ENCODE results near the gene CHST8. TPM values are rescaled to one million over a fixed set of nuclear protein-coding genes. Genes with fewer than 3 reads are reported as not detected.

The CHST8 gene
- polyA plus RNA-seq, 3 donors = not detected

GRCh38 chr19:33670398-33670797, 48.6 kb downstream of the CHST8 start:
- peaks cover 2 to 12% (median 3%) of the 10 kb centered on the region in 3 donors for H3K27me3 Mint-ChIP-seq (ENCODE audit: low read depth in 3 of 3)
- no peak overlapping the region for H3K9ac ChIP-seq (ENCODE audit: insufficient read depth, low read length, poor library complexity, severe bottlenecking)
- H2AFZ ChIP-seq (ENCODE audit: insufficient read depth, low read depth, low read length, poor library complexity, severe bottlenecking) = no peak overlapping the region
- no peak overlapping the region for H3K4me3 Mint-ChIP-seq
- H3K36me3 ChIP-seq (replicated peaks in 1 of 2; ENCODE audit: control insufficient read depth in 1 of 2, insufficient read depth in 2 of 2, low read length in 2 of 2) = no peaks in the 10 kb centered on the region
- H3K9me3 ChIP-seq (replicated peaks in 1 of 2; ENCODE audit: control insufficient read depth in 1 of 2, insufficient read depth in 1 of 2, low read length in 2 of 2) = no peaks in the 10 kb centered on the region
- no peaks in the 10 kb centered on the region for H3K27me3 ChIP-seq (ENCODE audit: control insufficient read depth in 2 of 2, insufficient read depth in 2 of 2, low read length in 2 of 2)
- H3K36me3 Mint-ChIP-seq = no peaks in the 10 kb centered on the region
- no peak overlapping the region for H3K27ac ChIP-seq (ENCODE audit: low read depth in 1 of 2, low read length in 2 of 2)
- intact Hi-C loops (cut with micrococcal nuclease) = no loop called here
- no peak overlapping the region for H3K4me2 ChIP-seq (replicated peaks; ENCODE audit: extremely low read depth, low read length, poor library complexity, severe bottlenecking)
- no peak for TF ChIP-seq CTCF (IDR thresholded peaks at IDR 0.05)
- WGBS (ENCODE audit: insufficient coverage) = 83% methylated on average over 7 of the region's 9 CpGs
- no peaks in the 10 kb centered on the region for H3K9me3 Mint-ChIP-seq
- no peak overlapping the region for H3K4me3 ChIP-seq (replicated peaks in 1 of 3; ENCODE audit: low read depth in 2 of 3, low read length in 3 of 3)
- no peak overlapping the region for H3K27ac Mint-ChIP-seq
- H3K79me2 ChIP-seq (ENCODE audit: insufficient read depth, low read length) = no peaks in the 10 kb centered on the region
- no peaks in the 10 kb centered on the region for H4K20me1 ChIP-seq (ENCODE audit: insufficient read depth, low read length)
- H3K4me1 Mint-ChIP-seq = no peaks in the 10 kb centered on the region
- no peak for DNase-seq
- H3K4me1 ChIP-seq (ENCODE audit: control insufficient read depth in 1 of 2, insufficient read depth in 2 of 2, low read length in 2 of 2) = no peaks in the 10 kb centered on the region

GRCh38 chr19:33671211-33671610, 49.5 kb downstream of the CHST8 start:
- H3K36me3 ChIP-seq (replicated peaks in 1 of 2; ENCODE audit: control insufficient read depth in 1 of 2, insufficient read depth in 2 of 2, low read length in 2 of 2) = no peaks in the 10 kb centered on the region
- H3K4me1 ChIP-seq (ENCODE audit: control insufficient read depth in 1 of 2, insufficient read depth in 2 of 2, low read length in 2 of 2) = no peaks in the 10 kb centered on the region
- no peaks in the 10 kb centered on the region for H4K20me1 ChIP-seq (ENCODE audit: insufficient read depth, low read length)
- Mint-ChIP-seq H3K36me3 (no peaks in the 10 kb centered on the region), H3K4me3 (no peak overlapping the region), H3K9me3 (no peaks in the 10 kb centered on the region), H3K27me3 (ENCODE audit: low read depth in 3 of 3) (peaks cover 2 to 11% (median 3%) of the 10 kb centered on the region in 3 donors), H3K27ac (no peak overlapping the region), H3K4me1 (no peaks in the 10 kb centered on the region)
- no peak overlapping the region for H3K27ac ChIP-seq (ENCODE audit: low read depth in 1 of 2, low read length in 2 of 2)
- no peak overlapping the region for H3K4me2 ChIP-seq (replicated peaks; ENCODE audit: extremely low read depth, low read length, poor library complexity, severe bottlenecking)
- no peaks in the 10 kb centered on the region for H3K79me2 ChIP-seq (ENCODE audit: insufficient read depth, low read length)
- H3K9ac ChIP-seq (ENCODE audit: insufficient read depth, low read length, poor library complexity, severe bottlenecking) = no peak overlapping the region
- intact Hi-C loops (cut with micrococcal nuclease) = no loop called here
- no peak overlapping the region for H3K4me3 ChIP-seq (replicated peaks in 1 of 3; ENCODE audit: low read depth in 2 of 3, low read length in 3 of 3)
- no peaks in the 10 kb centered on the region for H3K9me3 ChIP-seq (replicated peaks in 1 of 2; ENCODE audit: control insufficient read depth in 1 of 2, insufficient read depth in 1 of 2, low read length in 2 of 2)
- TF ChIP-seq CTCF (IDR thresholded peaks at IDR 0.05) = no peak
- no peak overlapping the region for H2AFZ ChIP-seq (ENCODE audit: insufficient read depth, low read depth, low read length, poor library complexity, severe bottlenecking)
- DNase-seq = no peak
- no peaks in the 10 kb centered on the region for H3K27me3 ChIP-seq (ENCODE audit: control insufficient read depth in 2 of 2, insufficient read depth in 2 of 2, low read length in 2 of 2)
- 86% methylated on average over 4 of the region's 5 CpGs for WGBS (ENCODE audit: insufficient coverage)

Measured in CD14-positive monocyte (primary cell).